IMR-90 (cell line): ENCODE results near the gene PLCD4. TPM values are rescaled to one million over a fixed set of nuclear protein-coding genes. Genes with fewer than 3 reads are reported as not detected.

Experiments
- ATAC-seq: fragments of 200-7000 bp; cut with Tn5 transposase; 2 replicates; pipeline ENCODE4 v1.9.1; 2020; ENCODE audit warnings: low read depth, mild to moderate bottlenecking, moderate library complexity
- BruUV-seq: library from RNA; stranded (reverse); fragments of 400-500 nt; replicated peaks from 2 replicates; lab custom pipeline; 2021; lab: Mats Ljungman, UMichigan
- CTCF ChIA-PET: fragments of 300-600 bp; formaldehyde crosslinking; extraction: SDS; loops from one replicate; lab custom pipeline; 2021; ENCODE audit warnings: antibody characterized with exemption; lab: Yijun Ruan, JAX
- POLR2A ChIA-PET: fragments of 300-600 bp; sonication (Branson Sonifier 250); formaldehyde crosslinking; loops from one replicate; lab custom pipeline; 2022; ENCODE audit warnings: antibody characterized with exemption; ENCODE audit not compliant: unreplicated experiment; lab: Charles Lee
- DNase-seq: peaks from one replicate; pipeline ENCODE4 v3.0.0; 2013
- H2AFZ ChIP-seq: replicated peaks from 2 replicates; pipeline ENCODE3; 2013; ENCODE audit warnings: low read length, mild to moderate bottlenecking; ENCODE audit not compliant: poor library complexity
- H2AK5ac ChIP-seq: 2 replicates; pipeline ENCODE4 v1.6.1; 2013; ENCODE audit warnings: low read depth, low read length, inconsistent platforms
- H2AK9ac ChIP-seq: replicated peaks from 2 replicates; pipeline ENCODE3; 2013; ENCODE audit warnings: mild to moderate bottlenecking, low read depth, low read length, moderate library complexity; ENCODE audit not compliant: poor library complexity
- H2BK120ac ChIP-seq: 2 replicates; pipeline ENCODE4 v1.6.1; 2013; ENCODE audit warnings: low read depth, low read length, inconsistent platforms
- H2BK15ac ChIP-seq: 3 replicates; pipeline ENCODE4 v1.6.1; 2013; ENCODE audit warnings: low read depth, low read length, inconsistent platforms
- H2BK20ac ChIP-seq: 2 replicates; pipeline ENCODE4 v1.6.1; 2013; ENCODE audit warnings: low read depth, mild to moderate bottlenecking, inconsistent platforms, low read length, moderate library complexity
- H2BK5ac ChIP-seq: 2 replicates; pipeline ENCODE4 v1.6.1; 2013; ENCODE audit warnings: mild to moderate bottlenecking, low read depth, low read length, inconsistent platforms; ENCODE audit not compliant: poor library complexity, severe bottlenecking
- H3K14ac ChIP-seq: replicated peaks from 2 replicates; pipeline ENCODE4 v1.6.1; 2013; ENCODE audit warnings: low read depth, low read length, inconsistent platforms
- H3K18ac ChIP-seq: 2 replicates; pipeline ENCODE4 v1.6.1; 2013; ENCODE audit warnings: low read depth, low read length, control low read depth
- H3K23ac ChIP-seq: 2 replicates; pipeline ENCODE4 v1.6.1; 2013; ENCODE audit warnings: low read depth, low read length, inconsistent platforms
- H3K27ac ChIP-seq: 2 replicates; pipeline ENCODE4 v1.5.1; 2013; ENCODE audit warnings: mild to moderate bottlenecking, control low read depth, low read length; ENCODE audit not compliant: insufficient read depth
- H3K27me3 ChIP-seq: 2 replicates; pipeline ENCODE4 v1.6.1; 2013; ENCODE audit warnings: low read length; ENCODE audit not compliant: control insufficient read depth, insufficient read depth
- H3K36me3 ChIP-seq: 2 replicates; pipeline ENCODE4 v1.6.1; 2013; ENCODE audit warnings: low read length, mixed read lengths; ENCODE audit not compliant: control insufficient read depth, insufficient read depth
- H3K4ac ChIP-seq: 2 replicates; pipeline ENCODE4 v1.6.1; 2013; ENCODE audit warnings: low read depth, low read length, inconsistent platforms
- H3K4me1 ChIP-seq: 2 replicates; pipeline ENCODE4 v1.6.1; 2013; ENCODE audit warnings: low read length, mixed read lengths; ENCODE audit not compliant: control insufficient read depth, insufficient read depth
- H3K4me2 ChIP-seq: 2 replicates; pipeline ENCODE4 v1.6.1; 2013; ENCODE audit warnings: low read depth, mild to moderate bottlenecking, control low read depth, low read length, moderate library complexity
- H3K4me3 ChIP-seq: 2 replicates; pipeline ENCODE4 v1.5.1; 2013; ENCODE audit warnings: low read depth, mild to moderate bottlenecking, control low read depth, low read length, moderate library complexity; ENCODE audit not compliant: insufficient read depth
- H3K56ac ChIP-seq: 2 replicates; pipeline ENCODE4 v1.6.1; 2013; ENCODE audit warnings: low read length, inconsistent platforms; ENCODE audit not compliant: insufficient read depth; ENCODE audit errors: extremely low read depth
- H3K79me1 ChIP-seq, 2 experiments: 2 replicates each; pipeline ENCODE4 v1.6.1; 2013; ENCODE audit warnings: low read length in 2 of 2, inconsistent platforms in 1 of 2, low read depth in 1 of 2
- H3K9ac ChIP-seq: 2 replicates; pipeline ENCODE4 v1.6.1; 2013; ENCODE audit warnings: low read depth, low read length, control low read depth
- H3K9me1 ChIP-seq: 2 replicates; pipeline ENCODE4 v1.6.1; 2013; ENCODE audit warnings: low read length, inconsistent platforms; ENCODE audit not compliant: insufficient read depth
- H3K9me3 ChIP-seq: 2 replicates; pipeline ENCODE4 v1.6.1; 2013; ENCODE audit warnings: low read length; ENCODE audit not compliant: control insufficient read depth, insufficient read depth
- H4K20me1 ChIP-seq: 2 replicates; pipeline ENCODE4 v1.6.1; 2013; ENCODE audit warnings: low read length, inconsistent platforms; ENCODE audit not compliant: insufficient read depth
- H4K5ac ChIP-seq: 2 replicates; pipeline ENCODE4 v1.6.1; 2013; ENCODE audit warnings: mild to moderate bottlenecking, low read depth, low read length, control low read depth
- H4K8ac ChIP-seq, 2 experiments: 2 replicates each; pipeline ENCODE4 v1.6.1; 2013; ENCODE audit warnings: low read depth in 2 of 2, low read length in 2 of 2, control low read depth in 1 of 2, inconsistent platforms in 1 of 2
- H4K91ac ChIP-seq: 2 replicates; pipeline ENCODE4 v1.6.1; 2013; ENCODE audit warnings: low read depth, low read length, inconsistent platforms; ENCODE audit not compliant: insufficient read depth
- BHLHE40 ChIP-seq: fragments of 150-350 bp; IDR thresholded peaks from 2 replicates; pipeline ENCODE4 v1.6.1; 2016; ENCODE audit warnings: mild to moderate bottlenecking, low read depth, low read length
- RCOR1 ChIP-seq: IDR thresholded peaks from 2 replicates; pipeline ENCODE4 v1.6.1; 2012; ENCODE audit warnings: mild to moderate bottlenecking, low read length, improper control_type of control experiment; ENCODE audit not compliant: insufficient replicate concordance
- SMC3 ChIP-seq: fragments of 150-350 bp; IDR thresholded peaks from 2 replicates; pipeline ENCODE4 v1.6.1; 2016; ENCODE audit warnings: low read depth, mild to moderate bottlenecking, antibody characterized with exemption, low read length, moderate library complexity
- whole genome bisulfite sequencing, 2 experiments: methylation state at CpG; one replicate each; pipeline versions ENCODE4 v1.1.5 to v1.1.7; 2013; ENCODE audit warnings: missing lambda C conversion rate in 2 of 2; ENCODE audit not compliant: insufficient read length in 1 of 2; ENCODE audit errors: extremely low coverage in 2 of 2; 5-methylcytosine and 5-hydroxymethylcytosine counted together
- dilution Hi-C: fragments of 300-500 bp; cut with HindIII; formaldehyde crosslinking; loops from one replicate; pipeline ENCODE4 v1.14.3; 2018; ENCODE audit warnings: low sequenced_read_pairs; ENCODE audit not compliant: unreplicated experiment
- in situ Hi-C: fragments of 300-500 bp; cut with MboI; formaldehyde crosslinking; loops from 3 replicates; pipeline ENCODE4 v1.14.3; 2019; ENCODE audit warnings: low sequenced_read_pairs, inconsistent platforms, mixed read lengths
- intact Hi-C: fragments of 100-400 bp; cut with micrococcal nuclease; formaldehyde crosslinking; loops from 2 replicates; pipeline ENCODE4 v1.10.0; 2022
- polyA plus RNA-seq, 3 experiments: library from polyadenylated mRNA; depleted of rRNA; stranded (reverse); fragments of >200 nt; gene quantifications; 2 replicates each; pipeline ENCODE4 v1.2.3, GENCODE V29; 2012; ENCODE audit warnings: low replicate concordance in 1 of 3
- total RNA-seq: library from RNA; depleted of rRNA; stranded (reverse); fragments of >200 nt; gene quantifications from 2 replicates; pipeline ENCODE4 v1.2.3, GENCODE V29; 2012

PLCD4 gene
- total and polyA plus RNA-seq, 2 of the 4 experiments (the other 2 are of a cell fraction): 1.9 to 2.0 TPM

GRCh38 chr2:218615868-218616315, 8.2 kb downstream of the PLCD4 start:
- Histone ChIP-seq H3K27ac (no peak overlapping the region), H2AK9ac (no peak overlapping the region), H2AK5ac (no peak overlapping the region), H3K36me3 (no peaks in the 10 kb centered on the region), H2BK120ac (no peak overlapping the region), H2BK15ac (no peak overlapping the region), H2BK20ac (no peak overlapping the region), H3K4me1 (no peaks in the 10 kb centered on the region), H3K14ac (no peak overlapping the region), H3K4me2 (no peak overlapping the region), H3K4me3 (no peak overlapping the region), H2AFZ (no peak overlapping the region), H4K8ac (no peak overlapping the region), H3K23ac (no peak overlapping the region), H4K5ac (no peak overlapping the region), H3K9me1 (no peaks in the 10 kb centered on the region), H3K56ac (no peak overlapping the region), H4K20me1 (no peaks in the 10 kb centered on the region), H4K91ac (no peak overlapping the region), H3K9ac (no peak overlapping the region), H3K18ac (no peak overlapping the region), H2BK5ac (no peak overlapping the region), H3K9me3 (no peaks in the 10 kb centered on the region), H3K79me1 (no peaks in the 10 kb centered on the region), H3K27me3 (no peaks in the 10 kb centered on the region; the same call in 1 of the 2 replicates), H3K4ac (no peak overlapping the region)
- DNase-seq (no peak), ATAC-seq (no peak; the same call in 1 of the 2 replicates)
- POLR2A ChIA-PET: interaction anchor here (0.6 kb wide), 1 partner anchor 1377 kb away, joined by 4 read pairs; no protein-coding TSS in a partner anchor
- dilution Hi-C loops (no loop called here), intact Hi-C loops (no loop called here), in situ Hi-C loops (no loop called here)
- CTCF ChIA-PET: interaction anchor here (0.7 kb wide), 1 partner anchor 9 kb away, joined by 3 read pairs; the partner anchor contains the start of gene PLCD4
- BruUV-seq: no TSS peak
- 87% methylated on average over 4 of the region's 6 CpGs; no CpG with 5 or more reads in 1 of the 2 experiments for WGBS, 2 experiments
- no peak for TF ChIP-seq BHLHE40
- no peak for TF ChIP-seq SMC3
- no peak for TF ChIP-seq RCOR1
